Hepatic stellate cell (primary cell): Measurements from ENCODE around the gene RNF20.
A peak's percentile ranks its signal among the peaks of the same experiment; 100 is the strongest.
"Not testable (repeated sequence)": the region's sequence is repeated elsewhere in the genome, so short reads cannot be mapped to it uniquely, and the experiment has no call there.

Source experiments
- DNase-seq: peaks from one replicate; pipeline ENCODE4 v3.0.0; 2011; ENCODE audit warnings: low spot score

The RNF20 gene

DNA sequence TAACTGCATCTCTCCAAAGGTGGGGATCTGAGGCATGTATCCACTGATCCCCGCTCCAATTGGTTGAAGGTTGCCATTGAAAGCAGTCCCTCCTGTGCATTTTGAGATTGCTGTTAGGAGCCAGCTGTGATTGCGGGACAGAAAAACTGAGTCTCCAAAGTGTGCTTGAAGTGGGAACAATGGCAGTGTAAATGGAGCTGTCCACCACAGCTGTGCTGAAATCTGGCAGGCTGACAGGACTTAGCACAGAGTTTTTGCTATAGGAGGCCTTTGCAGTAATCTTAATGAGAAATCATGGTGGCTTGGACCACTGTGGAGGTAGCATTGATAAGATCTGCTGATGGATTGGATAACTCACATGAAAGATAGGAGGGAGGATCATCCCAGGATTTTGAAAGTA, 3.3 kb downstream of the RNF20 start:
- peak; percentile 9 for DNase-seq

DNA sequence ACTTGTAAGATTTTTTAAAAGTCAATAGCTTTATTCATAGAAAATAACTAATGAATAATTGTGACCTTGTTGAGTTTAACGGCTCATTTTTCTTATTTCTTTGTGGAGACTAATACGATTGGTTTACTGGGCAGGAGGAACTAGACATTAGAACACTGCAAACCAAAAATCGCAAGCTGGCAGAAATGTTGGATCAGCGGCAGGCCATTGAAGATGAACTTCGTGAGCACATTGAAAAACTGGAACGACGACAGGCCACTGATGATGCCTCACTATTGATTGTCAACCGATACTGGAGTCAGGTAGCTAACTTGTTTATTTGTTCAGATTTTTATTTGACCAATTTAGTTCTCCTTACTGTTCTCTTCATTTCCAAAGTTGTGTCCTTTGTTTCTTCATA, 6.4 kb downstream of the RNF20 start:
- no peak for DNase-seq

DNA sequence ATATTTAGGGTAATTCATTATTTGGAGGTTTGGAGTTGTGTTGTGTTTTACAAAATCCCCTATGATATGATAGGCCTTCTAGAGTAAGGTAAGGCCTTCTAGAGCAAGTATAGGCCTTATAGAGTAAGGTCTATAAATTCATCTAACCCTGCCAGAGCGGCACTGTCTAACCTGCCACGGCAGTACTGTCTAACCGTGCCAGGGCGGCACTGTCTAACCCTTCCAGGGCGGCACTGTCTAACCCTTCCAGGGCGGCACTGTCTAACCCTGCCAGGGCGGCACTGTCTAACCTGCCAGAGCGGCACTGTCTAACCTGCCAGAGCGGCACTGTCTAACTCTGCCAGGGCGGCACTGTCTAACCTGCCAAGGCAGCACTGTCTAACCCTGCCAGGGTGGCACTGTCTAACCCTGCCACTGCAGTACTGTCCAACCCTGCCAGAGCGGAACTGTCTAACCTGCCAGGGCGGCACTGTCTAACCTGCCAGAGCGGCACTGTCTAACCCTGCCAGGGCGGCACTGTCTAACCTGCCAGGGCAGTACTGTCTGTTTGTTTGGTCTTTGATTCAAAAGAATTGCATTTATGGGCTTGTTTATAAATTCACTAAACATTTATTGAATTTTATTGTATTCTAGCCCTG, 9.6 kb downstream of the RNF20 start:
- no peak for DNase-seq

DNA sequence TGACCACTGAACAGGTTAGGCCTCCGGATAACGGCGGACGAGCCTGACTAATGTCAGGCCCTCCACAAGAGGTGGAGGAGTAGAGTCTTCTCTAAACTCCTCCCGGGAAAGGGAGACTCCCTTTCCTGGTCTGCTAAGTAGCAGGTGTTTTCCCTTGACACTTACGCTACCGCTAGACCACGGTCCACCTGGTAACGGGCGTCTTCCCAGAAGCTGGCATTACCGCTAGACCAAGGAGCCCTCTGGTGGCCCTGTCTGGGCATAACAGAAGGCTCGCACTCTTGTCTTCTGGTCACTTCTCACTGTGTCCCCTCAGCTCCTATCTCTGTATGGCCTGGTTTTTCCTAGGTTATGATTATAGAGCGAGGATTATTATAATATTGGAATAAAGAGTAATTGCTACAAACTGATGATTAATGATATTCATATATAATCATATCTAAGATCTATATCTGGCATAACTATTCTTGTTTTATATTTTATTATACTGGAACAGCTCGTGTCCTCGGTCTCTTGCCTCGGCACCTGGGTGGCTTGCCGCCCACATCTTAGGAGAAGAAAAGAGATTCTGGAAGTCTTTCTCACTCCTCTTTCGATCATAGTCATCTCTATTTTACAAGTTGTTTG, 15.9 kb downstream of the RNF20 start:
- not testable (repeated sequence) for DNase-seq

DNA sequence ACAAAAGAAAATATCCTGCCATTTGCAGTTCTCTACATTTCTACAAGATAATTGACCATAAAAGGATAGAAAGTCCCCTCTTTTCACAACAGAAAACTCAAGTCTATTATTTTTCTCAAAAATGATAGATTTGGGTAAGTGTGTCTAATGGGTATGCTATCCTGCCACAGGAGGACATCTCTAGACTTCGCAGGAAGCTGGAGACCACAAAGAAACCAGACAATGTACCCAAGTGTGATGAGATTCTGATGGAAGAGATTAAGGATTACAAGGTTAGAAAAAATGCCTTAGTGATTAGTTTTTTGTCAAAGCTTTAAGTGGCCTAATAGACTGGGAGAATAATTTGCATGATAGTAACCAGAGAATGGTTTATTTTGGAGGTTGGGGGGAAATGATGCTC, 28.1 kb downstream of the RNF20 start:
- DNase-seq: no peak

DNA sequence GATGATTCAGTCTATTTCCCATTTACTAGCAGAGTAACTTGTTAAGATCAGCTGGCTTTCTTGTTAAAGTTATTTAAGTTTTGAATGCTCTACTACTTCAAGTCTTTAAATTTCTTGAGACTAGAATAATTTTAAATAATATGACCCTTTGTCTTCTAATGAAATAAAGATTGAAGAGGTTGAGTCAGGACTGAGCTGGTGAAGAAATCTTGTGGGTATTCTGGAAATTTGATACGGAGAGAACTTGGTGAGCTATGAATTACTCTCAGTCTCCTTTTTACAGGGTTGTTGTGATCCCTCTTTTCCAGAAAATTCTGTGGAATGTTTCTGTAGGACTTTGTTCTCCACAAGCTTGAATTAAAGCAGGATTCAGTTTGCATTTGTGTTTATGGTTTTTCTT, 29.3 kb downstream of the RNF20 start:
- DNase-seq: no peak

DNA sequence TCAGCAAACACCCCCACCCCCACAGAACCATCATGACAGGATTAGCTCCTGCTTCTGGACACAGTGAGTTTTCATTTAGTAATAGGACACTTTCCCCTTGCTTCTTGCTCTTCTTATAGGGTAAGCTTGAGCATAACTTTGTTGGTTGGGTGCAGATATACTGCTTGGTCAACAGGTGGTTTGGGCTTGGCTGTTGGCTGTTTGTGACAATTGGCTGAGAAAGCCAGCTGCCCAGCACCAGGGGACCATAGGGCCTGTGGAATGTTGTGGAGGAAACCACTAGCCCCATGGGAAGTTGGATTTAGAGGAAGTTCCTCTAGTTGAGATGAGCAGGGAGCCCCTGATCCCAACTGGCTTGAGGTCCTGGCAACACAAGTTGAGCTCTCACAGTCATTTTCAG, 30.6 kb downstream of the RNF20 start:
- DNase-seq: no peak

DNA sequence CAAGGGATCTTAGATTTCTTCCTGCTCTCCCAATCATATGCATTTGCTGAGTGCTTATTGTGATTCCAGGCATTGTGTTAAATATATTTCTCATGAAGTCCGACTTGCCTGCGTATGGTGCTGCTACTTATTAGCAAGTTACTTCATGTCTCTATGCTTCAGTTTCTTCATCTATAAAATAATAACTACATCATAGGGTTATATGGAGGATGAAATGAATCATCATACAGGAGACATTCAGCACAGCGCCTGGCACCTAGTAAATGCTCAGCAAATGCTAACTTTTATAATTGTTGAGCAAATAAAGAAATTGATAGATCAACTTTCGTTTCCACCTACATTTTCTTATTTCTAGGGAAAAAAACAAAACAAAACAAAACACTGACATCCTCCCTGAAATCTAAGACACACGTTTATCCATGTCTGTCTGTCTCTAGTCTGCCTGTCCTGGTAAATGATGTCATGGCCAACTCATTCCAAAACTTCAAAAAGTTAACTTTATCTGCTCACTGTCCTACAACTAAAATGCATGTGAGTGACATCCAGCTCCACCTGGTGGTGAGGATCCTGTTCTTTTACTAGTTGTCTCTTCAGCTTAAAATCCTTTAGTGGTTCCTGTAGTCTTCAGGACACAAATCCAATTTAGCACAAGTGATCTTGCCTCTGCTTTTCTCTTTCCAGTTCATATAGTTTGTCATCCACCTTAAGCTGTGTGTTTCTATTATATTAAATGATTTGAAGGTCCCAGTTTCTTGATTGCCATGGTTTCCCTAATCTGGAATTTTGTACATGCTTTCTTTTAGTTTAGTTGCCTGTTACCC, 33.5 kb downstream of the RNF20 start:
- DNase-seq: peak; percentile 10

DNA sequence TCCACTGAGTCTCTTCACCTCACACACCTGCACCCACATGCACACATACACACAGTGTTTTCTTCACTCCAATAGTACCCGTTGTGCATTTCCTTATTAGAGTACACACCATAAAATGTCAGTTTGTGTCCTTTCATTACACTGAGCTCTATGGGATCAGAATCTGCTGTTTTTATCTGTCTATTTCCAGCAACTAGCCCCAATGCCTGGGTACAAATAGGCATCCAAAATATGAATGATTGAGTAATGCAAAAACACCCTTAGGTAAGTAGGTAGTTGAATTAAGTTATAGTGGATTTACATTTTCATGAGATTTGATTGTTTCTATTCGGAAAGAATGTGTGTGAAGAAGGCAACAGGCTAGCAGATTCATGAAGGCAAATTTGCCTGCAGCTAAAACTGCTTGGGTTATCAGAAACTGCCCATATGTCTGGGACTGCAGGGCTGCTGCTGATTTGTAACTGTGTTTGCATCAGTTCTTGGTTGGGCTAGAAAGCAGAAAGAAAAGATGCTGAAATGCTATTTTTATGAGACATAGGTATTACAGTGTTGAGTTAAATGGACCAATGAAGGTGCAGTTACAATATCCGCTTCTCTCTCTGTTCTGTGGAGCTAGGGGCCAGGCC, 34.2 kb downstream of the RNF20 start:
- no peak for DNase-seq

DNA sequence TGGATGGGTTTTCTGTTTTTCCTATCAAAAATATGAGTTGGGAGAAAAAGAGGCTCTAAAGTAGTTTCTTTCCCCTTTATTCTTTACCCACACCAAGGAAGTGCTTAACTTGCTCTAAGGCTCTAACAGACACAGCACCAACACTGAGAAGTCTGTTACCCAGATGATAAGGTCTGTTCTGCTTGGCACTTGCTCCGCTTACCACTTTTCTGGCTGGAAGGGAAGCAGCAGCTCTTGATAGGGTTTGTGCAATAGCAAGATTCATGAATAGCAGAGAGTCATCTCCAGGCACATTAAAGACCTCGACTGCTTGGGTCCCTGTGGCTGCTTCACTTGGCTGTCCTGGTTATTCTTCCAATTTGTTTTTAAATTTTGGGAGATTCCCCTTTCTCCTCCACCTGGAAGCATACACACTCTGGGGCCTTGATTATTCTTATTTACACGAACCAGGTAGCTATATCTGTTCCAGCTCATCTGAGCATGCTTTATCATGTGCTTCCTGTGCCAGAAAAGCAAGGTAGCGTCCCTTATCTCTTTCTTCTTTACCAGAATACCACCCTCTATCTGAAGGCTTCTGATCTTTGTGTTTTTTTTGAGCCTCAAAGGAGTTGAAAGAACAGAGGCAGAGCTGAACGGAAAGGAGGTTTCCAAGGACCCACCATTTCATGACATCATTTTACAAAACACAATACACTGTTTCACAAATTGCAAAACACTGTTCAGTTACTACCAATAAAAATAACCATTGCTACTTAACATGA, 36.3 kb downstream of the RNF20 start:
- no peak for DNase-seq

DNA sequence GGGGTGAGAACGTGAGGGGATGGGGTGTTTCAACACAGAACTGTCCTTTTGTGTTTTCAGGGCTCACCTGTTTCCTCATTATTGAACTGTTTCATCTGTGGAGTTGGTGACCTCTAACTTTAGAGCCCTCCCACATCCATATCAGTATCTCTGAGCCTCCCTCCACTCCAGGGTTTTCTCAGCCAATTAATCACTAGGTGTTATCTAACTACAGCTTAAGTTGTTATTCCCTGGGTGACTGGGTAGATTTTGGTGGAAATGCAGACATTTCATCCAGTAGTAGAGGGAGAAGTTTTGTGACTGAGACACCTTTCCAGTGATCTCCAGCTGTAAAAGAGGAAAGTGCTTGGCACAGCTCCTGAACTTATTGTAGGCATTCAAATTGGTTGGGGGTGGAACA, 37.5 kb downstream of the RNF20 start:
- no peak for DNase-seq

DNA sequence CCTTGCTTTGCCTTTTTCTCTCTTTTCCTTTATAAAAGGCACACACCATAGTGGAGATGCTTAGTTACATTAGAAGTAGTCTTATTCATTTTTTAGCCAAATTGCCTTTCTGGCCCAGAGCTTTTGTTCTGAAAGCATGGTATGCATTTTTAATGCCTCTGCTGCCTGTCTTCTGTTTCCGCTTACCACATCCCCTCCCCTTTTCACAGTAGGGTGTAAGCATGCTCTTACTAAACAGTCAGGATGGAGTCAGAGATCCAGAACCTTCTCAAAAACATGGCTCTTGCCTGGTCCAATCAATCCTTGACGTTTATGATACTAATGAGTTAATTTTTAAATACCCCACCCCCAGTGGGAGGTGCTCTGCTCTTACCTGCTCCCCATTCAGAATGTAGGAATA, 38.7 kb downstream of the RNF20 start:
- no peak for DNase-seq

DNA sequence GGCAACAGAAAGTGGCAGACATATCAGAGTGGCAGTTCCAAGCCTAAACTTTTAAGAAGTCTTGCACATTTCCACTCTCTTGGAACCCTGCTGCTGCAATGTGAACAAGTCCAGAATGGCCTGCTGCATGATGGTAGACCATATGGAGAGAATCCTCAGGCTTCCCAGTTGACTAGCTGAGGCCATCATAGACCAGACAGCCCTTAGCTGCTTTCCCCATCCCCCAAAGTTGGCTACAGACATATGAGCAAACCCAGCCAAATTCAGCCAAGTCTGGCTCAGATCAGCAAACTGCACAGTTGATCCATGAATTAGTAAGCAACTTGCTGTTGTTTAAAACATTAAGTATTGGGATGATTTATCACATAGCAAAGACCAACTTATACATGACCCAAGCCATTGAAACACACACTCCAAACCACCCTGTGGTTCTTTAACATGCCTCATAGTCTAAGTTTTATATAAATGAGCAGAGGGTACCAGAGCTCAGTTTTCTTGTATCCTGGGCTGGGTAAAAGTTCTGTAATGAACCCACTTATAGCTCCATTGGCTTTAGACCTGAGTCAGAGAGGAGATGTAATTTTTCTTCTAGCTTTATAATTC, 41.2 kb downstream of the RNF20 start:
- no peak for DNase-seq

DNA sequence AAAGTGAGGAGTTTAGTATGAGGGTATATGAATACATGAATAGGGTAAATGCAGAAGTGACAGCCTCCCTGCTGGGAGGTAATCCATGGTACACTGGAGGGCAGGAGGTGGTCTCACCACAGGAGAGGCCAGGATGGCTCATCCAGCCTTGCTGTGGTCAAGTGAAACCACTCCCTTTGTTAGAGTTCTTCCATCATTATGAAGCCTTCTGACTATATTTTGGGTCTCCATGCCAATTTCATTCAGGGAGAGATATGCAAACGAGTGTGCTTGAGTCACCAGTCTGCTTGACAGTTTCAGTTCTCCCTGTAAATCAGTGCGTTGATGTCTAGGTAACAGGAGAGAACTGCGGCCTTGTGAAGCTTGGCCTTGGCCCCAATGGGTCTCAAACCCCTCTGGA, 44.7 kb downstream of the RNF20 start:
- no peak for DNase-seq

DNA sequence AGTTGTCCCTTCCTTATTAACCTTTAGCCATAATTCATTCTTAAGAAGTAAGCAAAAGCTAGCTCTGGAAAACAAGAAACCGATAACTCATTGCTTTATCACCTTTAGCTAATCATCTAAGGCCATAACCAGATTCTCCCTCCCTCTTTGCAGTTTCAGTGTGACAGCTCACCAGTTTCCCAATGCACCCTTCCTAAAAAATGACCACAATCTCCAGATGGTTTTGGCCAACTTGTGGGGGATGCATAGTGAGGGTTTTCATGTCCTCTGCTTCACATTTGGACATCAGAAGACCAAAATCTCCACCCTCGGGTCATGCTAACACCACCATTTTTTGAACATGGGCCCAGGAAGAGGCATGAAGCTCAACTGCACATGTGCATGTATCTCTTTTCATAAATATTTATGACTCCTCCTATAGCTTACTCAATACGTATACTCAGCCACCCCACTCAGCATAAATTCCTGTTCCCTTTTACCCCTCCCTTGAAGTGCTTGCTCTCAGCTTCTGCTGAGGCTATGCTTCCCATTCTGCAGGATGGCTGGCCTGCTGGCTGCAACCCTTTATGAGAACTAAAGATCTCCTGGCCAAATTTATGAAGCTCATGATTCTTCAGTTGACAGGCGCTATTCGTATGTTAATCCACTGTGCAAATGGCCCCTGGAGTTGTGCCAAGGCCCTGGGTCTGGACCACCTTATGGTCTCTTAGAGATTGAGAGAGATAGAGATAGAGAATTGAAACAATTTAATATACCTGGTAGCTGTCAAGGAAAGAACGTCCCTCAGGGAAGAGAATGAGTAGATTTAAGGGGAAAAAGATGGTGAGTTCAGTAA, 46.3 kb downstream of the RNF20 start:
- DNase-seq: no peak

DNA sequence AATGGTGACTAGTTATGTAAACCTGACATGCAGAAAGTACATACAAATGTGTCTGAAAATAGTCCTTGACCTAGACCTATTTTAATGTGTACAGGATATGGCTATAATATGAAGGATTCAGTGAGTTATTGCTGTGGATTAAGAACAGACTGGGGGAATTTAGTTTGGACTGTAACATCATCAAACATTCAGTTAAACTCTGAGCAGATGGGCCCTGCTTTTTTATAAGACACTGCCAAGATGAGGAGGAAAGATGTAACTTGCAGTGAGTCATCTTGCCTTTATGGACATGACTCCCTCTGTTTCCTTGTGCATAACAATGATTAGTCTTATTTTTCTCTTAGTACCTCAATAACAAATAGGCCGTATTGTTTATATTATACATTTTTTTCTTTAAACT, 48.9 kb downstream of the RNF20 start:
- no peak for DNase-seq

DNA sequence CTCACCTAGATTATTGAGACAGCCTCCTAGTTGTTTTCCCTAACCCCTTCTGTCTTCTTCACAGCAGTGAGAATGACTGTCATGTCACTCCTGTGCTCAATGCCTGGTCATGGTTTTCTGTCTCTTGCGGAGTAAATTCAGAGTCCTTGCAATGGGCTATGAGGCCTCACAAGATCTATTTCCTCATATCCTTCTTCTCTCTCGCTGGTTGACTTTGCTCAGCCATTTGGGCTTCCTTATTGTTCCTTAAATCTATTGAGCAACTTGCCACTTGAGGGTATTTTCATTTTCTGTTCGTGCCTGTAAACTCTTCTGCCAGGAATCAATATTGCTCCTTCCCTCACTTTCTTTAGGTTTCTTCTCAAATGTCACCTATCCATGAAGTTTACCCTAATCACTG, 52.1 kb downstream of the RNF20 start:
- no peak for DNase-seq

DNA sequence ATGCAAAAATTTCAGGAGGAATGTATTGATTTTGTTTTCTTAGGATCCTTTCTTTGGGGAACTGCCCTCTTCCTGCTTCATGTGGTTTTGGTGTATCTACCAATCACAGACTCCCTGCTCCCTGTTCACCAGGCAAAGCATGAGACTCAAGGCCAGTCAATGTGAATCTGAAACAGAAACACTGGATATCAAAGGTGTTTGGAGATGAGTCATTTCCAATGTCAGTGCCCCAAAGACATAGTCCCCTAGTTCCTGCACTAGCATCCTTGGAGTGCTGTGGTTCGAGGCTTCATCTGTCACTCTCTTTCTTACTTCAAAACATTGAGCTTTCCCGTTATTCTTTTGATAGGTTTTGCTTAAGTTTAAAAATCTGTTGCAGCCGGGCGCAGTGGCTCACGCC, 53.0 kb downstream of the RNF20 start:
- DNase-seq: no peak

DNA sequence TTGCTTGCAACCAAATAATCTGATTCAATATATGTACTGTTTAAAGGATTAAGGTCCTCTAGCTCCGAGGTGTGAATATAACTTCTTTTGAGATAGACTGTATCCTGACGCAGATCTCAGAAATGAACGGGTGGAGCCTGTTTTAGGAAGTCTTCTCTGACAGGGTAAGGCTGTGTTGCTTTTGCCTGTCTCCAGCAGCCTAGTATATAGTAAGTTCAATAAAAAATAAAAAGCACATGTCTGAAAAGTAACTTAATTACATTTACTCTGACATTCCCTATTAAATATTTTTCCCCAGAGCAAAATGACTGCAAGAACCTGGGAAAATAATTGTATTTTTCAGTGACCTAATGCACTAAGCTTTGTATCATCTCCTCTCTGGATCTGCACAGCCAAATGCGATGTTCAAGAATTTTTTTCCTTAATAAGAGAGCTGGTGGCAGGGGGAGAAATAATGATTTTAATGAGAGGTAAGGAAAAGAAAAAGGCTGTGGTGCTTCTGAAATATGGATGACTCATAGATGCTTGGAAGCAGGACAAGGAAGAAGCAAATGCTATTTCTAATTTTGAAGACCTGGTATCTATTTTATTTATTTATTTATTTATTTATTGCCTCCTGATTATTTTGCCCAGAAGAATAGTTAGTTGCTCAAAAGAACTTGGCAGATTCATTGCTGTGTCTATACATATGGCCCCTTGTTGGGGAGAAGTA, 53.8 kb downstream of the RNF20 start:
- no peak for DNase-seq

DNA sequence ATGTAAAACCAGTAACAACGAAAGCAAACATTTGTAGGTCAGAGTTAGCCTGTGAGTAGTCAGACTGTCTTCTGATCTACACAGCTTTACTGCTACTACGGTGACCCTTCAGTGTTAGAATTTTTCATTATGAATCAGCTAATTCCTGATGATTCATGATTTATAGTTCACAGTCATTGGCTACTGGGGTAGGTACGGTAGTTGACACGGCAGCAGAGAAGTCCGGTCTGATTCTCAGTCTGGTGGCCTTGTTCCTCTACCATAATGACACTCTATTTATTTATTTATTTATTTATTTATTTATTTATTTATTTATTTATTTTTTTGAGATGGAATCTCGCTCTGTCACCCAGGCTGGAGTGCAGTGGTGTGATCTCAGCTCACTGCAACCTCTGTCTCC, 56.4 kb downstream of the RNF20 start:
- DNase-seq: peak; percentile 20
